ENCODE data around the gene MOB2.

DNA sequence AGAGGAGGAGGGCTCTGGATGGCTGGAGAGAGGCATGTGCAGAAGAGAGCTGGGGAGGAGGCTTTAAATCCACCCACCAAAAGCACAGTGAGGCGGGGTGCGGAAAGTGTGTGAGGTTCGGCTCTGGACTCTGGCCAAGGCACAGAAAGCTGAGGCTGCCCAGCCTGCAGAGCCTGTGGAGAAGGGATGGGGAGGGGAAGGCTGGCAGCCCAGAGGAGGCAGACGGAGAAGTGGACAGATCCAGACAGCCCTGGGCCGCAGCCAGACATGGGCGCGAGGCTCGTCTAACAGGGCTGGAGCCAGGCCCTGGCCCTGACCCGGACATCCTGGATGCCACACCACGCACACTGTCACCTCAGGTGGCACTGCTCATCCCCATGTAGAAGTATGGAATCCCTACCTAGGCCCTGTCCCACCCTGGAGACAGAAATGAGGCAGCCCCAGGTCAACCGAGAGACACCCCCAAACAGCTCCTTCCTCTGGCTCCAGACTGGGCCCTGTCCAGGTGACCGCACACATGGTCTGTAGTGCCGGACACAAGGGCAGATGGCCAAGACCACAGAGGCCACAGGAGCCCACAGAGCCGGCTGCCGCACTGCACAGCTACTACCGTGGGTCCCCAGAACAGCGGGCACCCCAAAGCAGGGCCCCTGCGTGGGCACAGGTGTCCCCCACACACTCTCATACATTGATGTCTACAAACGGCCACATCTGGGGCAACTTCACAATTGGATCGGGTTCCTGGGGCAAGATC is 16.6 kb upstream of the MOB2 start:
- no peak for TF ChIP-seq POLR2AphosphoS5 (IDR thresholded peaks at IDR 0.05; ENCODE audit: low read depth, low read length)
- TF ChIP-seq TAF1 (IDR thresholded peaks at IDR 0.05; ENCODE audit: borderline replicate concordance, insufficient read depth, low read length): no peak

All from PFSK-1 (cell line).